Neuronal stem cell (in vitro differentiated cells): ENCODE data around the gene YWHAH.

Source experiments
- DNase-seq: peaks from one replicate; pipeline ENCODE4 v3.0.0-alpha.2; 2013; ENCODE audit warnings: low spot score
- H2AFZ ChIP-seq: one replicate; pipeline ENCODE4 v1.6.1; 2013; ENCODE audit warnings: mild to moderate bottlenecking, low read length, inconsistent platforms
- H2AK5ac ChIP-seq: 2 replicates; pipeline ENCODE4 v1.6.1; 2013; ENCODE audit warnings: low read depth, mild to moderate bottlenecking, inconsistent platforms, low read length, moderate library complexity, mixed read lengths
- H2BK120ac ChIP-seq: 2 replicates; pipeline ENCODE4 v1.6.1; 2013; ENCODE audit warnings: low read depth, mild to moderate bottlenecking, inconsistent platforms, low read length, moderate library complexity, mixed read lengths
- H2BK12ac ChIP-seq: one replicate; pipeline ENCODE4 v1.6.1; 2013; ENCODE audit warnings: low read length, inconsistent platforms
- H2BK15ac ChIP-seq: 2 replicates; pipeline ENCODE4 v1.6.1; 2013; ENCODE audit warnings: mild to moderate bottlenecking, low read length, inconsistent platforms, mixed read lengths
- H2BK5ac ChIP-seq: one replicate; pipeline ENCODE4 v1.6.1; 2013; ENCODE audit warnings: inconsistent platforms, mild to moderate bottlenecking, low read length, moderate library complexity
- H3K14ac ChIP-seq: one replicate; pipeline ENCODE4 v1.6.1; 2013; ENCODE audit warnings: low read length, inconsistent platforms
- H3K18ac ChIP-seq: 2 replicates; pipeline ENCODE4 v1.6.1; 2013; ENCODE audit warnings: low read length, inconsistent platforms
- H3K23ac ChIP-seq: 2 replicates; pipeline ENCODE4 v1.6.1; 2013; ENCODE audit warnings: low read depth, mild to moderate bottlenecking, mixed read lengths, low read length, inconsistent platforms; ENCODE audit not compliant: poor library complexity
- H3K27ac ChIP-seq: replicated peaks from 3 replicates; pipeline ENCODE4 v1.5.1; 2013; ENCODE audit warnings: low read length, inconsistent platforms
- H3K27me3 ChIP-seq, 3 experiments: 2 replicates each; pipeline ENCODE4 v1.6.1; 2013; ENCODE audit warnings: low read length in 3 of 3, mild to moderate bottlenecking in 2 of 3, inconsistent platforms in 1 of 3, low read depth in 1 of 3, mixed read lengths in 1 of 3, moderate library complexity in 1 of 3; ENCODE audit not compliant: control insufficient read depth in 3 of 3, insufficient read depth in 3 of 3
- H3K36me3 ChIP-seq, 2 donors: replicated peaks in 1 of 2; 2 replicates each; pipeline ENCODE4 v1.6.1; 2013; ENCODE audit warnings: low read length in 2 of 2; ENCODE audit not compliant: control insufficient read depth in 2 of 2, insufficient read depth in 2 of 2
- H3K4ac ChIP-seq: 2 replicates; pipeline ENCODE4 v1.6.1; 2013; ENCODE audit warnings: inconsistent platforms, mild to moderate bottlenecking, low read length, moderate library complexity
- H3K4me1 ChIP-seq, 2 donors: 1 replicate in 1 of 2; 2 replicates in 1 of 2; pipeline ENCODE4 v1.6.1; 2013; ENCODE audit warnings: low read length in 2 of 2, low read depth in 1 of 2; ENCODE audit not compliant: control insufficient read depth in 2 of 2, insufficient read depth in 1 of 2
- H3K4me2 ChIP-seq: one replicate; pipeline ENCODE4 v1.6.1; 2013; ENCODE audit warnings: mild to moderate bottlenecking, low read length, inconsistent platforms; ENCODE audit not compliant: insufficient read depth, poor library complexity, severe bottlenecking
- H3K4me3 ChIP-seq, 2 donors: 2 replicates each; pipeline ENCODE4 v1.5.1; 2013; ENCODE audit warnings: low read length in 2 of 2, mild to moderate bottlenecking in 2 of 2, inconsistent platforms in 1 of 2, moderate library complexity in 1 of 2
- H3K79me1 ChIP-seq: one replicate; pipeline ENCODE4 v1.6.1; 2013; ENCODE audit warnings: low read depth, mild to moderate bottlenecking, inconsistent platforms, low read length, moderate library complexity
- H3K9ac ChIP-seq: one replicate; pipeline ENCODE4 v1.6.1; 2013; ENCODE audit warnings: mild to moderate bottlenecking, low read depth, low read length, inconsistent platforms; ENCODE audit not compliant: poor library complexity
- H3K9me3 ChIP-seq, 2 donors: replicated peaks in 1 of 2; 2 replicates each; pipeline versions ENCODE3 to v1.6.1; 2013; ENCODE audit warnings: low read length in 2 of 2, mild to moderate bottlenecking in 2 of 2, inconsistent platforms in 1 of 2, low read depth in 1 of 2, mixed read lengths in 1 of 2, moderate library complexity in 1 of 2; ENCODE audit not compliant: control insufficient read depth in 2 of 2, insufficient read depth in 1 of 2
- H4K8ac ChIP-seq: one replicate; pipeline ENCODE4 v1.6.1; 2013; ENCODE audit warnings: low read depth, mild to moderate bottlenecking, inconsistent platforms, low read length, moderate library complexity
- H4K91ac ChIP-seq: one replicate; pipeline ENCODE4 v1.6.1; 2013; ENCODE audit warnings: low read length, low read depth, mild to moderate bottlenecking, inconsistent platforms; ENCODE audit not compliant: poor library complexity
- WGBS, 2 donors: extraction: QIAGEN DNeasy Blood & Tissue Kit; methylation state at CpG; one replicate each; pipeline ENCODE4 v1.1.7; 2013; ENCODE audit warnings: missing lambda C conversion rate in 2 of 2, mixed read lengths in 1 of 2; ENCODE audit not compliant: insufficient read length in 2 of 2, insufficient replicate concordance in 1 of 2; ENCODE audit errors: extremely low coverage in 2 of 2; 5-methylcytosine and 5-hydroxymethylcytosine counted together

YWHAH gene

GRCh38 chr22:31922534-31922933, 21.8 kb upstream of the YWHAH start:
- H3K4me1 ChIP-seq, result peaks cover 6 to 12% of the 10 kb centered on the region in 2 donors
- no peak overlapping the region for H3K4me3 ChIP-seq
- WGBS, 2 donors, result no CpG with 5 or more reads among the region's 6 CpGs
- no peak overlapping the region for H3K14ac ChIP-seq
- H3K27me3 ChIP-seq, result peaks cover 0 to 2% (median 0%) of the 10 kb centered on the region in 3 experiments
- H3K79me1 ChIP-seq, result no peaks in the 10 kb centered on the region
- no peaks in the 10 kb centered on the region for H3K9me3 ChIP-seq
- no peak overlapping the region for H3K27ac ChIP-seq
- no peak overlapping the region for H3K9ac ChIP-seq
- H4K8ac ChIP-seq, result no peak overlapping the region
- H2AK5ac ChIP-seq, result no peak overlapping the region
- H2BK15ac ChIP-seq, result no peak overlapping the region
- H2AFZ ChIP-seq, result no peak overlapping the region
- no peak overlapping the region for H2BK5ac ChIP-seq
- H3K4ac ChIP-seq, result no peak overlapping the region
- no peak for DNase-seq
- no peak overlapping the region for H3K23ac ChIP-seq
- H3K36me3 ChIP-seq, result no peaks in the 10 kb centered on the region
- H3K18ac ChIP-seq, result no peak overlapping the region
- H2BK120ac ChIP-seq, result no peak overlapping the region
- no peak overlapping the region for H3K4me2 ChIP-seq
- H2BK12ac ChIP-seq, result no peak overlapping the region
- H4K91ac ChIP-seq, result no peak overlapping the region

DNA sequence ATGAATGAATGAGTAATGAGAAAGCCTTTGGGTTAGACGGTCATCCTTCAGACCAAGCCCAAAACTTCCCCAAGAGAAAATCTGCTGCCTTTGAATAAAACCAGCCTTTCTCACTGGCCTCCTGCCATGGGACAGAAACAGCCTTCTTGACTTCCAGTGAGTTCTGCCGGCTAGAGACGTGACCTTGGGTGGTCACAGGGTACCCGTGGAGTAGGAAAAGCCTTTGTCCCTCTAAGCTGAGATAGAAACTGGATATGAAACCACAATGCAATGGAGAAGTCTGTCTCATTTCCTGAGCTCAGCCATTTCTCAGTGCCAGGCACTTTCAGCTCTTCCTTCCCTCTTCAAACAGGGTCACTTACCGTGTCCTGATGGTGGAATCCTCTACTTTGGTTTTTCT, 21.2 kb upstream of the YWHAH start:
- Histone ChIP-seq H2AK5ac (no peak overlapping the region), H3K14ac (no peak overlapping the region), H2AFZ (peak overlapping the region; percentile 50), H3K23ac (no peak overlapping the region), H2BK120ac (no peak overlapping the region), H3K4ac (no peak overlapping the region), H3K36me3 (no peaks in the 10 kb centered on the region), H3K27ac (no peak overlapping the region), H3K4me3 (no peak overlapping the region), H3K27me3 (peaks cover 0 to 2% (median 0%) of the 10 kb centered on the region in 3 experiments), H3K79me1 (no peaks in the 10 kb centered on the region), H3K4me2 (no peak overlapping the region), H2BK12ac (no peak overlapping the region), H4K91ac (no peak overlapping the region), H3K4me1 (peaks cover 6 to 11% of the 10 kb centered on the region in 2 donors), H4K8ac (no peak overlapping the region), H2BK15ac (no peak overlapping the region), H2BK5ac (no peak overlapping the region), H3K9ac (no peak overlapping the region), H3K9me3 (no peaks in the 10 kb centered on the region), H3K18ac (no peak overlapping the region)
- no CpG with 5 or more reads among the region's 5 CpGs for WGBS, 2 donors
- DNase-seq, result no peak

DNA sequence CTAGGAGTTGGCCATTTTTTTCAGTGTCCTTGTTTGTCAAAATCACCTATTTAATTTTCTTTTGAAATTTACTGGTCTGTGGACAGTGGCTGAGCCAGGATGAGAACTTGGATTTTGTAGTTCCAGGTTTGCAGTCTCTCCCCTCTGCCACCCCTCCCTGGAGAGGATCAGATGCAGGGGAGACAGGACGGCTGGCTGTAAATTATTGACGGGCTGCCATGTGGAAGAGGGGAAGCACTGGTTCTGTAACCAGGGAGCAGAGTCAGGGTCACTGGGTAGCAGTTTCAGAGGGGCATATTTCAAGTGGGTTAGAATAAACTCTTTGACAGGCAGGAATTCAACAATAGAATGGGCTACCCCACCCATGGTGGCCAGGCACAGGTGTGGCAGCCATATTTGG, 20.6 kb upstream of the YWHAH start:
- Histone ChIP-seq H2BK12ac (no peak overlapping the region), H2BK15ac (no peak overlapping the region), H3K79me1 (no peaks in the 10 kb centered on the region), H4K91ac (no peak overlapping the region), H3K4ac (no peak overlapping the region), H3K4me1 (peaks cover 6 to 7% of the 10 kb centered on the region in 2 donors), H3K23ac (no peak overlapping the region), H4K8ac (no peak overlapping the region), H2AFZ (peak overlapping the region; percentile 50), H3K36me3 (no peaks in the 10 kb centered on the region), H3K18ac (peak overlapping the region; percentile 19), H3K4me3 (no peak overlapping the region), H3K14ac (no peak overlapping the region), H2BK120ac (no peak overlapping the region), H3K27me3 (peaks cover 0 to 2% (median 0%) of the 10 kb centered on the region in 3 experiments), H3K9me3 (no peaks in the 10 kb centered on the region), H3K27ac (no peak overlapping the region), H2AK5ac (peak overlapping the region; percentile 47), H3K4me2 (no peak overlapping the region), H2BK5ac (no peak overlapping the region), H3K9ac (no peak overlapping the region)
- no CpG with 5 or more reads among the region's 2 CpGs for WGBS, 2 donors
- no peak for DNase-seq

DNA sequence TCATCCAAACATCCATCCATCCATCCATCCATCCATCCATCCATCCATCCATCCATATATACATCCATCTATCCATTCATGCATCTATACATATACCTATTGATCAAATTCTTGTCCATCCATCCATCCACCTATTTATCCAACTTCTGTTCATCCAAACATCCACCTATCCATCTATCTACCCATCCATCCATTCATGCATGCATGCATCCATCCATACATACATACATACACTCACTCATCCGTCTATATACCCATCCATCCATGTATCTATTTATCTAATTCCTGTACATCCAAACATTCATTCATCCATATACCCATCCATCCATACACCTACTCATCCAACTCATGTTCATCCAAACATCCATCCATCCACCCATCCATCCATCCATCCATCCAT, 19.3 kb upstream of the YWHAH start:
- no peak overlapping the region for H3K14ac ChIP-seq
- no peaks in the 10 kb centered on the region for H3K36me3 ChIP-seq
- H3K4me1 ChIP-seq, result peaks cover 9 to 12% of the 10 kb centered on the region in 2 donors
- no peak overlapping the region for H3K4ac ChIP-seq
- H4K8ac ChIP-seq, result no peak overlapping the region
- peaks cover 0 to 2% (median 0%) of the 10 kb centered on the region in 3 experiments for H3K27me3 ChIP-seq
- H3K23ac ChIP-seq, result no peak overlapping the region
- H3K18ac ChIP-seq, result no peak overlapping the region
- no peak overlapping the region for H2BK5ac ChIP-seq
- no peak overlapping the region for H3K9ac ChIP-seq
- H2BK12ac ChIP-seq, result no peak overlapping the region
- H2BK15ac ChIP-seq, result no peak overlapping the region
- no peak overlapping the region for H2AFZ ChIP-seq
- H3K9me3 ChIP-seq, result no peaks in the 10 kb centered on the region
- no peak for DNase-seq
- H2BK120ac ChIP-seq, result no peak overlapping the region
- no peak overlapping the region for H3K27ac ChIP-seq
- H3K4me2 ChIP-seq, result no peak overlapping the region
- H3K79me1 ChIP-seq, result no peaks in the 10 kb centered on the region
- H2AK5ac ChIP-seq, result no peak overlapping the region
- no peak overlapping the region for H4K91ac ChIP-seq
- 100% methylated on average over 1 of the region's 1 CpG for WGBS, 2 donors
- H3K4me3 ChIP-seq, result no peak overlapping the region
